ENCODE measurements around the gene SCAF1. TPM values are rescaled to one million over a fixed set of nuclear protein-coding genes. Genes with fewer than 3 reads are reported as not detected.
"Not testable (repeated sequence)": the region's sequence is repeated elsewhere in the genome, so short reads cannot be mapped to it uniquely, and the experiment has no call there.

SCAF1 gene
- polyA plus RNA-seq, 3 donors = 24.3 to 31.6 (median 25.6) TPM

DNA sequence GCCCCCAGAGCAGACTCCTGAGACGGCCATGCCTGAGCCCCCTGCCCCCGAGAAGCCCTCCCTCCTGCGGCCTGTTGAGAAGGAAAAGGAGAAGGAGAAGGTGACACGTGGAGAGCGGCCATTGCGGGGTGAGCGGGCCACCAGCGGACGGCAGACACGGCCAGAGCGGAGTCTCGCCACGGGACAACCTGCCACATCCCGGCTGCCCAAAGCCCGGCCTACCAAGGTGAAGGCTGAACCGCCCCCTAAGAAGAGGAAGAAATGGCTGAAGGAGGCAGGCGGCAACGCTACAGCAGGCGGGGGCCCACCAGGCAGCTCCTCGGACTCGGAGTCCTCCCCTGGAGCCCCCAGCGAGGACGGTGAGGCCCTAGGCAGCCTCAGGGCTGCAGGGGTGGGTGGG lies 26.1 kb upstream of the SCAF1 start:
- DNase-seq (ENCODE audit: low read depth in 3 of 3, low spot score in 2 of 3) = no peak

DNA sequence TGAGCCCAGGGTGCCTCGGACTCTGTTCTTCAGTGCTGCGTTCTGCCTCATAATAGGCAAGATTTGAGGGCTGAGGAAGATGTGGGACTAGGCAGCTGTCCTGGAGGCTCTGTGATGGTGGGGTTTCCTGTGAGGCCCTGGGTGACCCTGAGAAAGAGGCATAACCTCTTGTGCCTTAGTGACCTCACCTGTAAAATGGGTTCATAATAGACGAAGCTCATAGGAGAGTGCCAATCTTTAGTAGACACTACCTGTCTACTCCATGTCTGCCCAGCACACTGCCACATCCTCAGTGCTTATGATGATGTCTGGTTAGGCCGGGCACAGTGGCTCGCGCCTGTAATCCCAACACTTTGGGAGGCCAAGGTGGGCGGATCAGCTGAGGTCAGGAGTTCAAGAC lies 25.5 kb upstream of the SCAF1 start:
- DNase-seq (ENCODE audit: low read depth in 3 of 3, low spot score in 2 of 3) = no peak

DNA sequence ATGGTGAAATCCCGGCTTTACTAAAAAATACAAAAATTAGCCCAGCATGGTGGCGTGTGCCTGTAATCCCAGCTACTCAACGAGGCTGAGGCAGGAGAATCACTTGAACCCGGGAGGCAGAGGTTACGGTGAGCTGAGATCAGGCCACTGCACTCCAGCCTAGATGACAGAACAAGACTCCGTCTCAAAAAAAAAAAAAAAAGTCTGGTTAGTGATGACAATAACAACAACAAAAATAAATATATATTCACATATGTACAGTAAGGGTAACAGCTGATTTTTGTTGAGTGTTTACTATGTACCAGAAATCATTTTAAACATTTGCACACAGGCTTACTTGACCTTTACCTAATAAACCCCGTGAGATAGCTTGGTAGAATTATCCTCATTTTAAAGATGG lies 25.1 kb upstream of the SCAF1 start:
- no peak for DNase-seq (ENCODE audit: low read depth in 3 of 3, low spot score in 2 of 3)

DNA sequence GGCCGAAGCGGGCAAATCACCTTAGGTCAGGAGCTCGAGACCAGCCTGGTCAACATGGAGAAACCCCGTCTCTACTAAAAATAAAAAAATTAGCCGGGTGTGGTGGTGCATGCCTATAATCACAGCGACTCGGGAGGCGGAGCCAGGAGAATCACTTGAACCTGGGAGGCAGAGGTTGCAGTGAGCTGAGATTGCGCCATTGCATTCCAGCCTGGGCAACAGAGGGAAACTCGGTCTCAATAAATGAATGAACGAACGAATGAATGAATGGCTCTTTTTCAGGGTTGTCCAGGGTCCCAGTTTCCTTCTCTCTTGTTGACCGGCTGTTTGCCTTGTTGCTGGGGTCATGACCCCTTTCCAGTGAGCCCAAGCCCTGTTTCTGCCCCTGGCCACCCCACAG lies 24.1 kb upstream of the SCAF1 start:
- DNase-seq (ENCODE audit: low read depth in 3 of 3, low spot score in 2 of 3) = not testable (repeated sequence)

DNA sequence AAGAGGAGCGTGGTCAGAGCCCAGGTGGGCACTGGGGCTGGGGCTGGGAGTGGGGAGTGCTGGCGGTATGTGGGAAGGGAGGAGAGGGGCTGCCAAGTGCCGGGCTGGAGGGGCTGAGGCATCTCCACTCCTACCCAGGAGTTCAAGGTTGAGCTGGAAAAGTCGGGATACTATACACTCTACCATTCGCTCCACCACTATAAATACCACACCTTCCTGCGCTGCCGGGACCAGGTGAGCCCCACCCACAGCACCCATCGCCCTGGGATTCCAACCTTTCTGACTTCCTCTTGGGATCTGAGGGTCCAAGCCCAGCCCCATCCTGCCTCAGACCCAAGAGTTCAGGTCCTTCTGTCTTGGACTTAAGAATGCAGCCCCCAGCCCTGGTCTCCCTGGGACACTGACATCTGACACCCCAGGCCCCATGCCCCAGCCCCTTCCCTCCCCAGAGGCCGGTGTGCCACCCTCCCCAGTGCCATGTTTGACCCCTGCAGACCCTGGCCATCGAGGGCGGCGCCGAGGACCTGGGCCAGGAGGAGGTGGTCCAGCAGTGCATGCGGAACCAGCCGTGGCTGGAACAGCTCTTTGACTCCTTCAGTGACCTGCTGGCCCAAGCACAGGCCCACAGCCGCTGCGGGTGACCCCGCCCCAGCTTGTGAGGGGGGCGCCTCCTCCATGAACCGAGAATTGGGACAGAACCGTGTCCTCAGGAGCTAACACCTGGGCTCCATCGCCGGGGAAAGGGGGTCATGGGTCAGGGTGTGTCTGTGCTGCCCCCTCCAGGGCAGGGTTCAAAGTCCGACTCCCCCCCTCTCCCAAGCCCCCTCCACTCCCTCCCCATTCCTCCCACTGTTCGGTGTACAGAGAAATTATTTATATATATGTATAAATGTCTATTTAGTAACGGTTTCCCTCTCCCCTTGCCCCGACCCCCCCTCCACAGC lies 16.8 kb upstream of the SCAF1 start:
- DNase-seq (ENCODE audit: low read depth in 3 of 3, low spot score in 2 of 3) = no peak

DNA sequence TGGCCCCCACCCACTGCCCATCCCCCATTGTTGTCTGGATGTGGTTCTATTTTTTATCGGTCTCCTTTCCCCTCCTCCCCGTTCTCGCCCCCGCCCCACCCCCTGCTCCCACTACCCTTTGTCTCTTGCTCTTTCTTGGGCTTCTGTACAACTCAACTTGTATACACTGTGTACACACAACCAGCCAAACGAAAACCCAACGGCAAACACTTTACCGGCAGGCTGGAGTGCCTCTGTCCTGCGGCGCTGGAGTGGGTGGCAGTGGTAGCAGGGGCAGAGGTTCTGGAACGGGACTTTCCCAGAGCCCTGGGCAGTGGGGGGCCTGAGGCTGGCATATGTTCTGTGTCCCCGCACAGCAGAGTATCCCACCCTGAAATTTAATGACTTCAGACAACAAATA lies 15.8 kb upstream of the SCAF1 start:
- no peak for DNase-seq (ENCODE audit: low read depth in 3 of 3, low spot score in 2 of 3)

DNA sequence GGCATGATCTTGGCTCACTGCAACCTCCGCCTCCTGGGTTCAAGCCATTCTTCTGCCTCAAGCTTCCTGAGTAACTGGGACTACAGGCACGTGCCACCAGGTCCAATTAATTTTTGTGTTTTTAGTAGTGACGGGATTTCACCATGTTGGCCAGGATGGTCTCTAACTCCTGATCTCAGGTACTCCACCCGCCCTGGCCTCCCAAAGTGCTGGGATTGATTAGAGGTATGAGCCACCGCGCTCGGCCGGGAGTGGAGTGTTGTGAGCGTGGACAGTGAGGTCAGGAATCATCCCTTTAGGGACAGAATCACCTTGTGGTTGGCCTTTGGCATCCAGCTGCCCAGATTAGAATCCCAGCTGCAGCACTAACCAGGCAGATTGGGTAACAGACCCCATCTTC lies 12.3 kb upstream of the SCAF1 start:
- DNase-seq (ENCODE audit: low read depth in 3 of 3, low spot score in 2 of 3) = no peak

DNA sequence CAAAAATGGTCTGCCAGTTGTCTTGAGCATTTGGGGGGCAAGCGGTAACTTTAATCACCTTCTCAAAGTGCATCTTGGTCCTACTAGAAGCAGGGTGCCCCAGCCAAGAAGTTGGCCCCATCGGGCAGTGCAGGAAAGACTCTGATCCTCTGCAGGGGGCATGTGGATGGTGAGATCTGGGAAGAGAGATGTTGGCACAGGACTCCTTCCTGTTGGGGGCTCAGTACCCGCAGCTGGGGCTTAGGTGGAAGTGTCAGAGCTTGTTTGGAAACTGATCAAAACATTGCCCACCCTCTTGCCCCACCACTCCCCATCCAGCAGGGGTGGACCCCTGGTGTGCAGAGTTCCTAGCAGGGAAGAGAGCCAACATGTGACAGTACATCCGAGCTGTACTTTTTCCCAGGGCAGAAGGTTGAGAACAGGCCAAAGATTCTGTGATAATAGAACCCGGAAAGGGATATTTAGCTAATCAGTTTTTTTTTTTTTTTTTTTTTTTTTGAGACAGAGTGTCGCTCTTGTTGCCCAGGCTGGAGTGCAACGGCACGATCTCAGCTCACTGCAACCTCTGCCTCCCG lies 10.9 kb upstream of the SCAF1 start:
- no peak for DNase-seq (ENCODE audit: low read depth in 3 of 3, low spot score in 2 of 3)

DNA sequence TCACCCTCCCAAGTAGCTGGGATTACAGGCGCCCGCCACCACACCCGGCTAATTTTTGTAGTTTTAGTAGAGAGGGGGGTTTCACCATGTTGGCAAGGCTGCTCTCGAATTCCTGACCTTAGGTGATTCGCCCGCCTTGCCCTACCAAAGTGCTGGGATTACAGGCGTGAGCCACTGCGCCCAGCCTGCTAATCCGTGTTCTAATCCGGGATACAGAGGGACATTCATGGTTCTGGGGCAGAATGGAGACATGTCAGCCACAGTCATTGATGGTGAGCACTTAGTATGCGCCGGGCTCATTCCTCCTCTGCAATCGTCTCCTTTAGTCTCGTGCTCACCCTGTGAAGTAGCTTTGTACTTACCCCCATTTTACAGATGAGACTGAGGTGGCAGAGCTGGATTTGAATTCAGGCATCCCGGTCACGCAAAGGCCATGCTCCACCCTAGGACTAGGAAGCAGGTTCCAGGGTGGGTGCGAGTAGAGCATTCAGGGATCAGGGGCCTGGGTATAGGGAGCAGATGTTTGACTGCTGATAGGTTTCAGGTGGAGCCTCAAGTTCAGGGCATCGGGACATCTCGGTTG lies 10.3 kb upstream of the SCAF1 start:
- no peak for DNase-seq (ENCODE audit: low read depth in 3 of 3, low spot score in 2 of 3)

DNA sequence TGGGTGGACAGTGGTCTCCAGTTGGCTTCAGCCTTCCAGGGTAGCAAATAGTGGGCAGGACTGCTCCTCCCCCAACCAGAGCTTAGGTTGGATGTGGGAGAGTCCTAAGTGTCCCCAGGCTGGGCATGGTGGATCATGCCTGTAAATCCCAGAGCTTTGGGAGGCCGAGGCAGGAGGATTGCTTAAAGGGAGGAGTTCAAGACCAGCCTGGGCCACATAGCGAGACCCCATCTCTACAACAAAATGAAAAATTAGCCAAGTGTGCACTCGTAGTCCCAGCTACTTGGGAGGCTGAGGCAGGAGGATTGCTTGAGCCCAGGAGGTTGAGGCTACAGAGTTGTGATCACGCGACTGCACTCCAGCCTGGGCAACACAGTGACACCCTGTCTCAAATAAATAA lies 9.4 kb upstream of the SCAF1 start:
- DNase-seq (ENCODE audit: low read depth in 3 of 3, low spot score in 2 of 3) = no peak

DNA sequence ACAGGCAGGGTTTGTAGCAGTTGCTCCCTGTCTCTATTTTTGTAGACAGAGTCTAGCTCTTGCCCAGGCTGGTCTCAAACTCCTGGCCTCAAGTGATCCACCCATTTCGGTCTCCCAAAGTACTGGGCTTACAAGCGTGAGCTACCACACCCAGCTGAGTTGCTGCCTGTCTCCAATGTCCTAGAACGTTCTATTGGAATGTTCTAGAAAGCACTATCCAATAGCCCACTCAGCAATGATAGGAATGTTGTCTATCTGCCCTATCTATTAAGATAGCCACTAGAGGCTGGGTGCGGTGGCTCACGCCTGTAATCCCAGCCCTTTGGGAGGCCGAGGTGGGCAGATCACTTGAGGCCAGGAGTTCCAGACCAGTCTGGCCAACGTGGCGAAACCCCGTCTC lies 8.7 kb upstream of the SCAF1 start:
- not testable (repeated sequence) for DNase-seq (ENCODE audit: low read depth in 3 of 3, low spot score in 2 of 3)

DNA sequence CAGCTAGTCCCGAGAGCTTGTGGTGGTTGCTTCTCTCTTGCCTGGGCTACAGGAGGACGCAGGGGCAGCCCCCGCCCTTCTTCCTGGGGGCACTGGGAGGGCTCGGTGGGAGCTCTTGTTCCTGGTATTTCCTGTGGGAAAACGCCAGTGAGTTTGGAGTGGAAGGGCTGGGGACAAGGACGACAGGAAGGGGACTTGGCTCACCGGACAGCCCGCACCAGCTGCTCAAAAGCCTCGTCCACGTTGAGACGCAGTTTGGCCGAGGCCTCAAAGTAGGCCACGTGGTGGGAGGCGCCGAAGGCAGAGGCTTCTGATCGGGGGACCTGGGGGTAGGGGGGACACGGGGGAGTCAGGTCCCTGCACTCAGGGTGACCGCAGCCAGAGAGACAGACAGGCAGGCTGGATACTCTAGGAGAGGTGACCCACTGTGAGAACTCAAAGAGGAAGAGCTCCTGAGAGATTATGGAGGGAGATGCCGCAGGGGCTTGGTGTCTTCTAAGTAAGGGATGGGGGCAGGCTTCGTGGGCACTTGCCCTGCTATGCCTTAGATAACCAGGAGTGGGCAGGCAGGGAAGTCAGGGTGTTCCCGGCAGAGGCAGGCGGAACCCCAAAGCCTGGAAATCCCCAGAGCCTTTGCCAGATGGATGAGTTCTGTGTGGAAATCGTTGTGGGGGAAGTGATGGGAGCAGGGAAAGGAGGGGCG lies 6.3 kb upstream of the SCAF1 start:
- no peak for DNase-seq (ENCODE audit: low read depth in 3 of 3, low spot score in 2 of 3)

DNA sequence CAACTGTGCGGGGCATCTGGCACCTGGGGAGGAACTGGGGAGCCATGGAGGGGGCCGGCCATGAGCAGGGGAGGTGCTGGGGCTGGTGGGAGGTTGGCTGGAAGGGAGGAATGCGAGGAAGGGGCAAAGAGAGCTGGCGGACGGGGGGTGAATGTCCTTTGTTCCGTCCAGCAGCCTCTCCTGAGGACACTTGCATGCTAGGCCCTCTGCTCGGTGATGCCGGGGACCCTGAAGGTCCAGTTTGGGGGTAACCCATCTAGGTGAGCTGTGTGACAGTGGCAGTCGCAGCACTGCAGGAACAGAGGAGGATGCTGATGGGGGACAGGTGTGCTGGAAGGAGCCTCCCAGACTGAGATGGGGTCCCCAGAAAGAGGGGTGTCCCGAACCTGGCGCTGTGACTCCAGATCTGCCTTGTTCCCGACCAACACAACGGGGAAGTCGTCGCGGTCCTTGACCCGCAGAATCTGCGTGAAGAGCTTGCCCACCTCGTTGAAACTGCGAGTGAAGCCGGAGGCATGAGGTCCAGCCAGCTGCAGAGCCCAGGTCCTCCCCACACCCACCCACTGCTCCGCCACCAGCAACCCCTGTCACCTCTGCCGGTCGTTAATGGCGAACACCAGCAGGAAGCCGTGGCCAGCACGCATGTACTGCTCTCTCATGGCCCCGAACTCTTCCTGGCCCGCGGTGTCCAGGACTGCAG lies 5.6 kb upstream of the SCAF1 start:
- no peak for DNase-seq (ENCODE audit: low read depth in 3 of 3, low spot score in 2 of 3)

DNA sequence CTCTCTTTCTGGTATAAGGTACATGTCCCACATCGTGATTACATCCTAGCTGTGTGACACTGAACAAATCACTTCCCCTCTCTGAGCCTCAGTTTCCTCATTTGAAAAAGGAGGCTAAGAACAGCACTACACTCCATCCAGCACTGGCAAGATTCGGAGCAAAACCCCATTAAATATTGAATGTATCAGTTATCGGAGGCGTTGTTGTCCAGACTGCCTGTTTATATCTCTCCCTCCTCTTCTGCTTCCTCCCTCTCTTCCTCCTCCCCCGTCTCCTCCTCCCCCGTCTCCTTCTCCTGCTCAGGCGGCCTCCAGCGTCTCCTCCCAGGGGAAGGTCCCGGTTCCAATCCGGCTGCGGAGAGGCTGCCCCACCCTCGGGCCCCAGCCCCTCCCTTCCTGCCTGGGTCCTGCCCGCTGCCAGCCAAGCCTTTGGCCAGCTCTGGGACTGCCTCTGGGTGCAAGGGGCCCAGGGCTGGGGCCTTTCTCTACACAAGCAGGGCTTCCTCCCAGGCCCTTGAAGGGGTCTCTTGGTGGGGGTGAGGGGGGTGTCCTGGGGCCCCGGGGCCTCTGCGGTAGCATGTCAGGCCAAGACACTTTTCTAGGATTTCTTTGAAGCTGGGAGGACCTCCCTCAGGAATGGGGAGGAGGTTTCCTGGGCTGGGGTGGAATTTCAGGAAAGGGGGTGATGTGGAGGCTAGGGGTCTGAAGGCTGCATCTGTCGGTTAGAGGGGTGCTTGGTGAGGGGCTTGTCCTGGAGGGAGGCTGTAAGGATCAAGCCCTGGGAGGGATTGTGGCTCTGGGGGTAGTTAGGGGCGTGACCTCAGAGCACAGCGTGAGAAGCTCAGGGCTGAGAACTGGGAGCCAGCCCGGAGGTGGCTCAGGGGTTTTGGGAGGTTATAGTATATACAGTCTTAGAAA lies 3.9 kb upstream of the SCAF1 start:
- DNase-seq (ENCODE audit: low read depth in 3 of 3, low spot score in 2 of 3) = no peak

DNA sequence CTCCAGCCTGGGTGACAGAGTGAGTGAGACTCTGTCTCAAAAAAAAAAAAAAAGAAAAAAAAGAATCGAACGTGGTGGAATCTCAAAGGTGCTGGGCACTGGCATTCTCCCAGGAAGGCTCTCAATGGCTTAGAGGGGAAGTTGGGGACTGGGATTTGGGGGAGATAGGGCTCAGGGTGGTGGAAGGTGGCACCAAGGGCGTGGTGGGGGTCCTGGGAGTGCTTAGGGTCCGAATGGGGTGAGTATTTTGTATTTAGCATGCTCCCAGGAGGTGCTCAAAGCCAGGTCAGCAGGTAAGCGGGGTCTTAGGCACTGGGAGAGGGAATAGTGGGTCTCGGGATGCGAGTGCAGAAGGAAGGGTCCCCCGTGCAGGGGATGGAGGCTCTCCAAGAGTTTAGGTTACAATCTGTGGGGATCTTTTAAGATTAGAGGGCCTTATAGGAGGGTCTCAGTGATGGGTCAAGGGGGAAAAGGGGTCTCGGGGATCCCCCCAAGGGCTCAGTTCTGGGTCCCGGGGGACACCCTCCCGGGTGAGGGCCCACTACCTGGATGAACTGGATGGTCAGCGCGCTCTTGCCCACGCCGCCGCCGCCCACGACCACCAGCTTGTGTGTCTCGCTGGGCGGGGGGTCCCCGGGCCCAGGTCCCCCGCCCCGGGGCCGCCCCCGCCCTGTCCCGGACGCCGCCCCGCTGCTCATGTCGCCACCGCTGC lies 2.5 kb upstream of the SCAF1 start:
- DNase-seq (ENCODE audit: low read depth in 3 of 3, low spot score in 2 of 3) = no peak

DNA sequence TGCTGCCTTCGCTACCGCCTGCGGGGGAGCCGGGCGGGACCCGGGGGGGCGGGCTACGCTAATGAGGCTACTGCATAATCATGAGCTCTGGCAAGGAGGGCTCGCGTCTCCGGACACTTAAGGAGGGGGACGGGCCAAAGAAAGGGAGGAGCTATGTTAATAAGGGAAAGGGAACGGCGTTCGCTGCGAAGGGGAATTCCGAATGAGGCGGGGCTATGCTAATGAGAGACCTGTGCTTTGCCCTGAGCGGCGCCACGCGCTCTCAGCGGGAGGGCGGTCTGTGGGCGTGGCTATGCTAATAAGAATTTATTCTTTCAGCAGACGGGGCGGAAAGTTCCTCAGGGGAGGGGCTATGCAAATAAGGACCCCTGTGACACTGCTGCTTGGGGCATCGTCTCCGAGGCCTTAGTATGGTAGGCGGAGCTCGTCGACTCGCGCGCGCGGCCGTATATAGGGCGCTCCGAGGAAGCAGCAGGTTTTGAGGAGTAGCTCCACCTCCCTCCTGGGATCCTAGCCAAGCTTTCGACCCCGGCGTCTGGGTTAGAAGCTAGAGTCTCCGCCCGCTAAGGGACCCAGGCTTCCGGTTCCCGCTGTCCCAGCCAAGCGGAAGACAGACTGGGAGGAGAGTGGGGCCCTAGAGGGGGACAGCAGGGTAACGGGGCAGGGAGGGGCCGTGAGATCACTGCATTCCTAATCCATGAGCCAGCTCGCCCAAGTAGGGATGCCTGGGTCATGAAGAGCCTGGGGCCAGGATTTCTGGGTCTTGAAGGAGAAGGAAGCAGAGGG lies 1.7 kb upstream of the SCAF1 start, which contains the start of gene RRAS:
Gene RRAS (minus strand): TSS at position 31 of the 786 bp plus-strand sequence. CDS start 45 bp downstream, outside the sequence.
- DNase-seq (ENCODE audit: low read depth in 3 of 3, low spot score in 2 of 3) = peak; percentile 99 to 100 (median 99)

DNA sequence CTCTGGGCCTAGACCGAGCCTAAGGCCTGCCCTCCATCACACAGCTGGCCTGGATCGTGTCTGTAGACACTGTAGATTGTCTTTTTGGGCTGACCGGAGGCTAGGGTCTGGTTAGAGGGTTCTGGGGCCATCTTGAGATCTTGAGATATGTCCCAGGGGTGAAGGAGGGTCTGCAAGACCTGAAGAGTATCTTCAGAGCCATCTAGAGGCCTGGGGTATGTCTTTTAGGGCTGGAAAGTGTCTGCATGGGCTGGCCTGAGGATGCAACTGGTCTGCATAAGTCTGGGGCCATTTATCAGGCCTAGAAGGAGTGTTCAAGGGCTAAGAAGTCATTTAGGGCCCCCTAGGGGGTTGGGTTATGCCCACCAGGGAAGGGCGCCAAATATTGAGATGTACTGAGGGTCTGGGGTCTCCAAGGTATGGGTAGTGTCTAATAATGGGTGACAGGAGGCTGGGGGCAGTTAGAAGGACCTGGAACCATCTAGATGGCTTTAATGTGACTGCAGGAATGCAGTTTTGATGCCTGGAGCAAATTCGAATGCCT lies 555 bp downstream of the SCAF1 start:
- DNase-seq (ENCODE audit: low read depth in 3 of 3, low spot score in 2 of 3) = no peak

DNA sequence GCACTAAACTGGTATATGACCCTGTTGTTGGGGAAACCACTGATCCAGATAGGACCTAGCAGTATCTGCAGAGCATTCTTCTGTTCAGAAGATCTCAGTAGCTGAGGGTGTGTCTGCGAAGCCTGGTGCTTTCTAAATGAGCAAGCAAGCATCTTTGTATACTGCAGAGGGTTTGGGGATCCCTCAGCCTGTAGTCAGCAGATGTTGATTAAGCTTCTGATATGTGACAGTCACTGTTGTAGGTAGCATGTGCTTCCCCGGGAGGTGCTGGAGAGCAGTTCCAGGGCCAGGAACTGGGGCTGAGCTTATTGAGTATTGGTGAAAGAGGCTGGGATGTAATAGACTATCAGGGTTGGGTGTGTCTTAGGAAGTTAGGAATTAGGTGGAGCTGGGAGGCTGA lies 1.5 kb downstream of the SCAF1 start:
- no peak for DNase-seq (ENCODE audit: low read depth in 3 of 3, low spot score in 2 of 3)
